HG03460 (cell line): ENCODE measurements around the gene PCSK5.

Source experiments
- ATAC-seq: cut with Tn5 transposase; IDR thresholded peaks from one replicate; pipeline ENCODE4 v1.9.1; 2021; ENCODE audit not compliant: unreplicated experiment

PCSK5 gene

GRCh38 chr9:75918909-75919308, 28.4 kb downstream of the PCSK5 start:
- no peak for ATAC-seq

GRCh38 chr9:75921391-75922127, 31.1 kb downstream of the PCSK5 start:
- ATAC-seq = no peak

- no peak for ATAC-seq
Observed at GRCh38 chr9:75926385-75926784, 35.9 kb downstream of the PCSK5 start.

GRCh38 chr9:75927356-75927755, 36.9 kb downstream of the PCSK5 start:
- no peak for ATAC-seq

- ATAC-seq = no peak
Observed at GRCh38 chr9:75930190-75930589, 39.7 kb downstream of the PCSK5 start.

GRCh38 chr9:75930730-75931321, 40.4 kb downstream of the PCSK5 start:
- no peak for ATAC-seq

- ATAC-seq = no peak
Observed at GRCh38 chr9:75933982-75934381, 43.5 kb downstream of the PCSK5 start.

- ATAC-seq = no peak
Observed at GRCh38 chr9:75935591-75935990, 45.1 kb downstream of the PCSK5 start.

- ATAC-seq = no peak
Observed at GRCh38 chr9:75937521-75938258, 47.2 kb downstream of the PCSK5 start.

GRCh38 chr9:75938946-75939345, 48.5 kb downstream of the PCSK5 start:
- ATAC-seq = no peak

- no peak for ATAC-seq
Observed at GRCh38 chr9:75939536-75940111, 49.2 kb downstream of the PCSK5 start.

GRCh38 chr9:75941066-75941465, 50.6 kb downstream of the PCSK5 start:
- ATAC-seq = no peak

GRCh38 chr9:75941577-75942311, 51.3 kb downstream of the PCSK5 start:
- ATAC-seq = no peak

- ATAC-seq = no peak
Observed at GRCh38 chr9:75946766-75947165, 56.3 kb downstream of the PCSK5 start.

- ATAC-seq = no peak
Observed at GRCh38 chr9:75947233-75947632, 56.8 kb downstream of the PCSK5 start.

GRCh38 chr9:75950998-75951397, 60.5 kb downstream of the PCSK5 start:
- no peak for ATAC-seq

- no peak for ATAC-seq
Observed at GRCh38 chr9:75953218-75953617, 62.7 kb downstream of the PCSK5 start.

- no peak for ATAC-seq
Observed at GRCh38 chr9:75956161-75956560, 65.7 kb downstream of the PCSK5 start.

GRCh38 chr9:75957116-75957515, 66.6 kb downstream of the PCSK5 start:
- no peak for ATAC-seq

- ATAC-seq = no peak
Observed at GRCh38 chr9:75958226-75958625, 67.8 kb downstream of the PCSK5 start.

- no peak for ATAC-seq
Observed at GRCh38 chr9:75960551-75960950, 70.1 kb downstream of the PCSK5 start.
